ENCODE measurements around the gene MAP3K12.

Gene MAP3K12

DNA sequence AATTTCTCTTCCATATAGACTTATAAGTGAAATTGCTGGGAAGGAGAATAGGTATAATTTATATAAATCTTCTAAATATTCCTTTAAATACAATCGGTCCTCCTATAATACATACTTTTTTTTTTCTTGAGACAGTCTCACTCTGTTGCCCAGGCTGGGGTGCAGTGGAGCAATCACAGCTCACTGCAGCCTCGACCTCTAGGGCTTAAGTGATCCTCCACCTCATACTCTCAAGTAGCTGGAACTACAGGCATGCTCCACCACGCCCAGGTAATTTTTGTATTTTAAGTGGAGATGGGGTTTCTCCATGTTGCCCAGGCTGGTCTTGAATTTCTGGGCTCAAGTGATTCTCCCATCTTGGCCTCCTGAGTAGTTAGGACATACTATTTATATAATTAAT is 37.7 kb upstream of the MAP3K12 start:
- H3K27ac ChIP-seq (ENCODE audit: poor library complexity, severe bottlenecking) = no peak overlapping the region
- ATAC-seq (ENCODE audit: low read depth) (no peak), DNase-seq (ENCODE audit: low spot score) (no peak)
- peaks cover 13% of the 10 kb centered on the region for H3K4me1 ChIP-seq (ENCODE audit: insufficient read depth, poor library complexity, severe bottlenecking)
- TF ChIP-seq, protein P1, sequence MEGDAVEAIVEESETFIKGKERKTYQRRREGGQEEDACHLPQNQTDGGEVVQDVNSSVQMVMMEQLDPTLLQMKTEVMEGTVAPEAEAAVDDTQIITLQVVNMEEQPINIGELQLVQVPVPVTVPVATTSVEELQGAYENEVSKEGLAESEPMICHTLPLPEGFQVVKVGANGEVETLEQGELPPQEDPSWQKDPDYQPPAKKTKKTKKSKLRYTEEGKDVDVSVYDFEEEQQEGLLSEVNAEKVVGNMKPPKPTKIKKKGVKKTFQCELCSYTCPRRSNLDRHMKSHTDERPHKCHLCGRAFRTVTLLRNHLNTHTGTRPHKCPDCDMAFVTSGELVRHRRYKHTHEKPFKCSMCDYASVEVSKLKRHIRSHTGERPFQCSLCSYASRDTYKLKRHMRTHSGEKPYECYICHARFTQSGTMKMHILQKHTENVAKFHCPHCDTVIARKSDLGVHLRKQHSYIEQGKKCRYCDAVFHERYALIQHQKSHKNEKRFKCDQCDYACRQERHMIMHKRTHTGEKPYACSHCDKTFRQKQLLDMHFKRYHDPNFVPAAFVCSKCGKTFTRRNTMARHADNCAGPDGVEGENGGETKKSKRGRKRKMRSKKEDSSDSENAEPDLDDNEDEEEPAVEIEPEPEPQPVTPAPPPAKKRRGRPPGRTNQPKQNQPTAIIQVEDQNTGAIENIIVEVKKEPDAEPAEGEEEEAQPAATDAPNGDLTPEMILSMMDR (IDR thresholded peaks at IDR 0.05; ENCODE audit: poor library complexity, severe bottlenecking) = no peak
- no peak overlapping the region for H3K4me3 ChIP-seq (ENCODE audit: severe bottlenecking)
- no peaks in the 10 kb centered on the region for H3K9me3 ChIP-seq (ENCODE audit: severe bottlenecking)
- H3K36me3 ChIP-seq (ENCODE audit: low read depth) = peaks cover 70% of the 10 kb centered on the region
- no peaks in the 10 kb centered on the region for H3K27me3 ChIP-seq (ENCODE audit: insufficient read depth, poor library complexity, severe bottlenecking)

DNA sequence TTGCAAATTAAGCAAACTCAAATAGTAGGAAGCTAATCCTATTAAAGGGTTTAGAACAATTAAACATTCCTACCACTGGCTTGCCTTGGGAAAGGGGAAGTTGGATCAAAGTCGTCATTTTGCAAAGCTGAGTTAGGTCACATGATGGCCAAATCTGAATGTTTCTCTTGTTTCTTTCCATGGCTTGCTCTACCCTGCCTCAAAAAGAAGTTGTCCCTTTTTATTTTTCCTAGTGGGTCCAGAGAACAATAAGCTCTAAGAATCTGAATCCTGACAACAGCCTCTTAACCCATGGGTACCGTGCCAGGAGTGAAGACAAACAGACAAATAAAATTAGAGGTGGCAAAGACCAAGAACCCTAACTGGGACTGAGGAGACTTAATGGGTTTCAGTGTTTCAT is 34.2 kb upstream of the MAP3K12 start:
- no peak for ATAC-seq (ENCODE audit: low read depth)
- TF ChIP-seq, protein P1 (IDR thresholded peaks at IDR 0.05; ENCODE audit: poor library complexity, severe bottlenecking) = no peak
- H3K27ac ChIP-seq (ENCODE audit: poor library complexity, severe bottlenecking) = no peak overlapping the region
- DNase-seq (ENCODE audit: low spot score) = no peak
- H3K4me3 ChIP-seq (ENCODE audit: severe bottlenecking) = no peak overlapping the region
- H3K36me3 ChIP-seq (ENCODE audit: low read depth) = peaks cover 88% of the 10 kb centered on the region
- no peaks in the 10 kb centered on the region for H3K9me3 ChIP-seq (ENCODE audit: severe bottlenecking)
- peaks cover 9% of the 10 kb centered on the region for H3K4me1 ChIP-seq (ENCODE audit: insufficient read depth, poor library complexity, severe bottlenecking)
- no peaks in the 10 kb centered on the region for H3K27me3 ChIP-seq (ENCODE audit: insufficient read depth, poor library complexity, severe bottlenecking)

DNA sequence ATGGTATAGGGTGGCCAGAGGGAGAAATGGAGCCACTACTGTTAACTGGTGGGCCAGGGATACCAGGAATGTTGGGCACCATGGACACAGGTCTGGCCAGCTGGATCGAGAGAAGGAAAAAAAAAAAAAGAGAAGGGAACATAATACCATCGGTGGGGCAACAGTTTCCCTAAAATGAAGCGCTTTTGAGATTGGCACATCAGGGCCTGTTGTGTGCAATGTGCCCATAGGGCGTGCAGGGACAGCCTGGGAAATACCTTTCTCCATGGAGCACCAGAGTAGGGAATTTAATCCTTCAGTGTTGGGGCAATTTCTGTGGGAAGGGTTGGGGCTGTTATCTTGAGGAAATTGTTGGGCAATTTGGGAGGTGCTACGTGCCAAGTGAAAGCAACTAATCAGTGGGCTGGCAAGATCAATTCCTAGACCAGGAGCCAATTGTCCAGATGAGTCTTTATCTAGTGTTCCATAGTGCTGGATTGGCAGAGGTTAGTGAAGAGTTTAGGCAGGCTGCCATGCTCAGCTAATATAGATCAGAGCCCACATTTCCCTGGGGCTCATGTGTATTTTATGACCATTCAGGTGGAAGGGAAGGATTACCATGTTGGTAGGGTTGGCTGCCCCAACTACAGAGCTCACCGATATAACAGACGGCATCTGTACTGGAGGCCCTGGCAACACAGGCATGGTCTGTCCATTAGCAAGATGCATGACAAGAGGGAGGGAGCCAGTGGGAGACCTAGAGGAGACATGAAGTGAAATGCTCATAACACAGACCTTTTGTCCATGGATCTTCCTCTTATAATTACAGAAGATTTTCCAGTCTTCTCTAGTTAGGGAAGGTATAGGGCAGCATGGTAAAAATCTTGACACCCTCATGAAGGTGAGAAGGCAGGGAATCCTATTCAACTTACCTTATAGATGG is 33.5 kb upstream of the MAP3K12 start:
- Histone ChIP-seq H3K9me3 (ENCODE audit: severe bottlenecking) (no peaks in the 10 kb centered on the region), H3K4me1 (ENCODE audit: insufficient read depth, poor library complexity, severe bottlenecking) (peaks cover 3% of the 10 kb centered on the region), H3K27me3 (ENCODE audit: insufficient read depth, poor library complexity, severe bottlenecking) (no peaks in the 10 kb centered on the region), H3K4me3 (ENCODE audit: severe bottlenecking) (no peak overlapping the region), H3K36me3 (ENCODE audit: low read depth) (peaks cover 89% of the 10 kb centered on the region), H3K27ac (ENCODE audit: poor library complexity, severe bottlenecking) (no peak overlapping the region)
- ATAC-seq (ENCODE audit: low read depth) (no peak), DNase-seq (ENCODE audit: low spot score) (no peak)
- TF ChIP-seq, protein P1 (IDR thresholded peaks at IDR 0.05; ENCODE audit: poor library complexity, severe bottlenecking) = no peak

DNA sequence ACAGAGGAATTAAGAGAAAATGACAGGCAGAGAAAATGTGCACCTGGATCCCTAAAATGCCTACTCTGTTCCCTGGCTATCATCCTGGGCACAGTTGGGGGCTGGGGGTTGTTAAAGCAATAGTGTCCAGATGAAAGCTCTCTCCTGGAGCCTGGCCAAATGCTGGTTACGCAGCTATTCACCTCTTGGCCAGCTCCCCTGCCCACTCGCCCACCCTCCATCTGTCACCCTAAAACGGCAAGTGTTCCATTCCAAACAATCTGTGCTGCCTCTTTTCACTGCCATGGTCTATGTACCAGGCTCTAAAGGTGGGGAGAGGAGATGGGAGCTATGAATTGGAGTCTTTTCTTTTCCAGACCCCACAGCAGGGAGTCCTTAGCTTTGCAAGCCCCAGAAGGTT is 32.8 kb upstream of the MAP3K12 start:
- Histone ChIP-seq H3K9me3 (ENCODE audit: severe bottlenecking) (no peaks in the 10 kb centered on the region), H3K4me1 (ENCODE audit: insufficient read depth, poor library complexity, severe bottlenecking) (no peaks in the 10 kb centered on the region), H3K27me3 (ENCODE audit: insufficient read depth, poor library complexity, severe bottlenecking) (no peaks in the 10 kb centered on the region), H3K27ac (ENCODE audit: poor library complexity, severe bottlenecking) (no peak overlapping the region), H3K36me3 (ENCODE audit: low read depth) (peaks cover 83% of the 10 kb centered on the region), H3K4me3 (ENCODE audit: severe bottlenecking) (no peak overlapping the region)
- no peak for ATAC-seq (ENCODE audit: low read depth)
- DNase-seq (ENCODE audit: low spot score) = no peak
- TF ChIP-seq, protein P1 (IDR thresholded peaks at IDR 0.05; ENCODE audit: poor library complexity, severe bottlenecking) = no peak

DNA sequence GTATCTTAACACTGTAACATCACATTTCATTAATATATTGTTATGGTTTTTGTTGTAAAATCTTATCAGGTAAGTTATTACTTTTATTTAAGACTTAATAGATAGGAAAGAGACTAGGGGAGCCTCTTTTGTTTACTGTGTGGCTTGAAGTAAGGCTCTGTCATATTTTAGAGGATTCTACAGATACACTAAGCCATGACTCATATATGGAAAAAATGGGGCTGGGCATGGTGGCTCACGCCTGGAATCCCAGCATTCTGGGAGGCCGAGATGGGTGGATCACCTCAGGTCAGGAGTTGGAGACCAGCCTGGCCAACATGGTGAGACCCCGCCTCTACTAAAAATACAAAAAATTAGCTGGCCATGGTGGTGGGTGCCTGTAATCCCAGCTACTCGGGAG is 31.7 kb upstream of the MAP3K12 start:
- no peak overlapping the region for H3K27ac ChIP-seq (ENCODE audit: poor library complexity, severe bottlenecking)
- ATAC-seq (ENCODE audit: low read depth) (peak; percentile 76), DNase-seq (ENCODE audit: low spot score) (no peak)
- no peaks in the 10 kb centered on the region for H3K9me3 ChIP-seq (ENCODE audit: severe bottlenecking)
- no peak overlapping the region for H3K4me3 ChIP-seq (ENCODE audit: severe bottlenecking)
- no peaks in the 10 kb centered on the region for H3K4me1 ChIP-seq (ENCODE audit: insufficient read depth, poor library complexity, severe bottlenecking)
- H3K36me3 ChIP-seq (ENCODE audit: low read depth) = peaks cover 72% of the 10 kb centered on the region
- H3K27me3 ChIP-seq (ENCODE audit: insufficient read depth, poor library complexity, severe bottlenecking) = no peaks in the 10 kb centered on the region
- TF ChIP-seq, protein P1 (IDR thresholded peaks at IDR 0.05; ENCODE audit: poor library complexity, severe bottlenecking) = no peak

Measured in RWPE2 (cell line).